ENCODE measurements around the gene LMAN2L.

Gene LMAN2L

DNA sequence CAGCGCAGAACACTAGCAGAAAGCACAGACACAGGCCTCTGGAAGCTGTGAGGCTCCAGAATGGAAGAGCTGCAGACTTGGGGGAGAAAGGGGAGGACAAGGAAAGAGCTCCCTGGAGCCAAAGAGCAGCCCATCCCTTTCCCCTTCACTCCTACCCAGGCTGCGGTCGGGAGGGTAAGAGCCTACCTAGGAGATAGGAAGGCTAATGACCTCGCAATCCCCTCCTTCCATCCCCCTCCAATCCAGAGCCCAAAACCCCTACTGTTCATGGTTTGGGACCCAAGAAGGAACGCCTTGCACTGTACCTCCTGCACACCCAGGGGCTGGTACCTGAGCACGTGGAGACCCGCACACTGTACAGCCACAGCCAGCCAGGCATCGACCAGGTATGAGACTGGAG is 39.8 kb downstream of the LMAN2L start:
- DNase-seq (ENCODE audit: low read depth) = no peak
- no peak overlapping the region for H3K4me3 ChIP-seq (ENCODE audit: low read depth, low read length)
- TF ChIP-seq MYC (IDR thresholded peaks at IDR 0.05; ENCODE audit: low read depth, low read length) = no peak
- TF ChIP-seq, protein P1, sequence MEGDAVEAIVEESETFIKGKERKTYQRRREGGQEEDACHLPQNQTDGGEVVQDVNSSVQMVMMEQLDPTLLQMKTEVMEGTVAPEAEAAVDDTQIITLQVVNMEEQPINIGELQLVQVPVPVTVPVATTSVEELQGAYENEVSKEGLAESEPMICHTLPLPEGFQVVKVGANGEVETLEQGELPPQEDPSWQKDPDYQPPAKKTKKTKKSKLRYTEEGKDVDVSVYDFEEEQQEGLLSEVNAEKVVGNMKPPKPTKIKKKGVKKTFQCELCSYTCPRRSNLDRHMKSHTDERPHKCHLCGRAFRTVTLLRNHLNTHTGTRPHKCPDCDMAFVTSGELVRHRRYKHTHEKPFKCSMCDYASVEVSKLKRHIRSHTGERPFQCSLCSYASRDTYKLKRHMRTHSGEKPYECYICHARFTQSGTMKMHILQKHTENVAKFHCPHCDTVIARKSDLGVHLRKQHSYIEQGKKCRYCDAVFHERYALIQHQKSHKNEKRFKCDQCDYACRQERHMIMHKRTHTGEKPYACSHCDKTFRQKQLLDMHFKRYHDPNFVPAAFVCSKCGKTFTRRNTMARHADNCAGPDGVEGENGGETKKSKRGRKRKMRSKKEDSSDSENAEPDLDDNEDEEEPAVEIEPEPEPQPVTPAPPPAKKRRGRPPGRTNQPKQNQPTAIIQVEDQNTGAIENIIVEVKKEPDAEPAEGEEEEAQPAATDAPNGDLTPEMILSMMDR (IDR thresholded peaks at IDR 0.05; ENCODE audit: low read depth, low read length) = no peak
- TF ChIP-seq, protein P2, sequence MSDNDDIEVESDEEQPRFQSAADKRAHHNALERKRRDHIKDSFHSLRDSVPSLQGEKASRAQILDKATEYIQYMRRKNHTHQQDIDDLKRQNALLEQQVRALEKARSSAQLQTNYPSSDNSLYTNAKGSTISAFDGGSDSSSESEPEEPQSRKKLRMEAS (IDR thresholded peaks at IDR 0.05; ENCODE audit: low read depth, low read length) = no peak
- TF ChIP-seq POLR2A (IDR thresholded peaks at IDR 0.05; ENCODE audit: extremely low read depth, insufficient read length) = no peak

DNA sequence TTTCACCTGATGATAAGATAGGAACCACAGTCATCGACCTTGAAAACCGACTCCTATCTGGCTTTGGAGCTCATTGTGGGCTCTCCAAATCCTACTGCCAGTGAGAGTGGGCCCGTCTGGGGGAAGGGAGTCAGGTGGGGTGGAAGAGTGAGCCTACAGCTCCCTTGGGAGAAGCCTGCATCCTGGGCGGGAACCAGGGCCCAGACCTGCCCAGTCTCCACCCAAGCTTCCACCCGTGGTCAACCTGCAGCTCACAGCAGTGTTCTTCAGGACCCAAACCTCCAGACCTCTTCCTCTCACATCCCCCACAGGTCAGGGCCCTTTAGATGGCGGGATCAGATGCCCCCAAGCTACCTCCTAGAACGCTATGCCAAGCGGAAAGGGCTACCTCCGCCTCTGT is 40.2 kb downstream of the LMAN2L start:
- no peak for TF ChIP-seq MYC (IDR thresholded peaks at IDR 0.05; ENCODE audit: low read depth, low read length)
- TF ChIP-seq, protein P2 (IDR thresholded peaks at IDR 0.05; ENCODE audit: low read depth, low read length) = no peak
- TF ChIP-seq, protein P1 (IDR thresholded peaks at IDR 0.05; ENCODE audit: low read depth, low read length) = no peak
- no peak for TF ChIP-seq POLR2A (IDR thresholded peaks at IDR 0.05; ENCODE audit: extremely low read depth, insufficient read length)
- DNase-seq (ENCODE audit: low read depth) = no peak
- no peak overlapping the region for H3K4me3 ChIP-seq (ENCODE audit: low read depth, low read length)

DNA sequence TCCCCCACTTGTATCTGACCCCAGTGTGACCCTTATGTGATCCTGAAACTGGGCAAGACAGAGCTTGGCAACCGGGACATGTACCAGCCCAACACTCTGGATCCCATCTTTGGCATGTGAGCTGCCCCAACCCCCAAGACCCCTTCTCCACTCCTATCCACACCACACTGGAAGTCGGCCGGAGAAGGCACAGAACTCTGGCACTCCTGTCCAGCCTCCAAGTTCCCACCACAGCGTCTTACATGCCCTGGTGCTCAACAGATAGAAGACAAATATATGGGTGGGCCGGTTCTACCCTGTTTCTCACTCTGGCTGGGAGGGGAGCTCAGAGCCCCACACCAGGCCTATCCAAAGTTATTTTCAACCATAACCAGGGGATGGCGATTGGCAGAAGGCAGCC is 40.8 kb downstream of the LMAN2L start:
- no peak overlapping the region for H3K4me3 ChIP-seq (ENCODE audit: low read depth, low read length)
- no peak for DNase-seq (ENCODE audit: low read depth)
- no peak for TF ChIP-seq MYC (IDR thresholded peaks at IDR 0.05; ENCODE audit: low read depth, low read length)
- TF ChIP-seq, protein P1 (IDR thresholded peaks at IDR 0.05; ENCODE audit: low read depth, low read length) = no peak
- no peak for TF ChIP-seq POLR2A (IDR thresholded peaks at IDR 0.05; ENCODE audit: extremely low read depth, insufficient read length)
- TF ChIP-seq, protein P2 (IDR thresholded peaks at IDR 0.05; ENCODE audit: low read depth, low read length) = no peak

DNA sequence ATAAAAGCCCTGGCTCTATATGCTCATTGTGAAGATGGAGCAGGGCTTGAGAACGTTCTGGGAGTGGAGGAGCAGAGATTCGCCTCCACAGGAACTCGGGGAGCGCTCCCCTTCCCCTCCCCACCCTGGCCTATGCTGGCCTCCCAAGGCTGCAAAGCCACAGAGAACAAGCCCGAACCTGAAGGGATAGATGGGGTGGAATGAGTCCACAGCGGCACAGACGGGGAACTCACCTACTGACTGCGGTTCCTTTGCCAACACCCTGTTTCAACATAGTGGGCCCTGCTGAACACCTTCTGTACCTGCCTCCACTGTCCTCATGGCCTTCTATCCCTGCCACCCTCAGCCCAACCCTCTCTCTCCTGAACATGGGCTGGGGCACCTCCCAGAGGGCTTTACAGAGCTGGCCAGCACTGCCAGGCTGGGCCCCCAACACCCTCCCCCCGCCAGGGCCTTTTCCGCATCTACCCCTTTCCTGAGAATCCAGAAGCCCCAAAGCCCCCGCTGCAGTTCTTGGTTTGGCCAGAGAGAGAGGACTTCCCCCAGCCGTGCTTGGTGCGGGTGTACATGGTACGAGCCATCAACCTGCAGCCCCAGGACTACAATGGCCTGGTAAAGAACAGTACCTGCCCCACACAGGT is 41.5 kb downstream of the LMAN2L start:
- TF ChIP-seq POLR2A (IDR thresholded peaks at IDR 0.05; ENCODE audit: extremely low read depth, insufficient read length) = no peak
- TF ChIP-seq, protein P1 (IDR thresholded peaks at IDR 0.05; ENCODE audit: low read depth, low read length) = no peak
- TF ChIP-seq MYC (IDR thresholded peaks at IDR 0.05; ENCODE audit: low read depth, low read length) = no peak
- DNase-seq (ENCODE audit: low read depth) = no peak
- no peak overlapping the region for H3K4me3 ChIP-seq (ENCODE audit: low read depth, low read length)

DNA sequence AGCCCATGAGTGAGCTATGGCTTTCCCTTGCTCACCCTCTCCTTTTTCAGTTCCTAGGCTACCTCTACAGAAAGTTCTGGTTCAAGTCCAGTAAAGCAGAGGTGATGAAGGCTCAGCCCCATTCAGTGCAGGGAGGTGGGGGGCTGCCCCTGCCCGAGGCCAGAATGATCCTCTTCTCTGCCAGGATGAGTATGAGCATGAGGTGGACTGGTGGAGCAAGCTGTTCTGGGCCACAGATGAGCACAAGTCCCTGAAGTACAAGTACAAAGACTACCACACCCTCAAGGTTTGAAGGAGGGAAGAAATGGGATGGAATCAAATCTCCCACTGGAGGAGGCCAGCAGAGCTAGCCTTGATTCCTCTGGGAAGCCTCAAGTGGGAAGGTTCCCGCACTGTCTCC is 42.4 kb downstream of the LMAN2L start:
- TF ChIP-seq, protein P1 (IDR thresholded peaks at IDR 0.05; ENCODE audit: low read depth, low read length) = no peak
- TF ChIP-seq MYC (IDR thresholded peaks at IDR 0.05; ENCODE audit: low read depth, low read length) (no peak), POLR2A (IDR thresholded peaks at IDR 0.05; ENCODE audit: extremely low read depth, insufficient read length) (no peak)
- TF ChIP-seq, protein P2 (IDR thresholded peaks at IDR 0.05; ENCODE audit: low read depth, low read length) = no peak
- DNase-seq (ENCODE audit: low read depth) = no peak
- H3K4me3 ChIP-seq (ENCODE audit: low read depth, low read length) = no peak overlapping the region

DNA sequence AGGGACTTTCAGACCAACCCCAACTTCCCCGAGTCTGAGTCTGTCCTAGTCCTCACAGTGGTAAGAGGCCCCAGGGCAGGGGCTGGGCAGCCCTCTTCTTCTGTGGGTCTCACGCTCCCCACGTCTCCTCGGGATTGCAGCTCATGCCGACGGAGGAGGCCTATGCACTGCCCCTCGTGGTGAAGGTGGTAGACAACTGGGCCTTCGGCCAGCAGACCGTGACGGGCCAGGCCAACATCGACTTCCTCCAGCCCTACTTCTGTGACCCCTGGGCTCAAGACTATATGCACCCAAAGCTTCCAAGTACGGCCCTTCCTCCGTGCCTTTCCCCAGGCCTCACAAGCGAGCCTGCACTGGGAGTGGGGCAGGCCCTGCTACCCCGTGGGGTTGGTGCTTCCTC is 44.3 kb downstream of the LMAN2L start:
- TF ChIP-seq, protein P1 (IDR thresholded peaks at IDR 0.05; ENCODE audit: low read depth, low read length) = no peak
- TF ChIP-seq POLR2A (IDR thresholded peaks at IDR 0.05; ENCODE audit: extremely low read depth, insufficient read length) (no peak), MYC (IDR thresholded peaks at IDR 0.05; ENCODE audit: low read depth, low read length) (no peak)
- TF ChIP-seq, protein P2 (IDR thresholded peaks at IDR 0.05; ENCODE audit: low read depth, low read length) = no peak
- H3K4me3 ChIP-seq (ENCODE audit: low read depth, low read length) = no peak overlapping the region
- no peak for DNase-seq (ENCODE audit: low read depth)
